T-helper 2 cell (primary cell): ENCODE measurements around the gene PDE2A.
"Not testable (repeated sequence)": the region's sequence is repeated elsewhere in the genome, so short reads cannot be mapped to it uniquely, and the experiment has no call there.

Experiments
- DNase-seq, 5 experiments: peaks; one replicate each; pipeline versions ENCODE4 v3.0.0 to v3.0.0-alpha.2; 2012 to 2022

The PDE2A gene

DNA sequence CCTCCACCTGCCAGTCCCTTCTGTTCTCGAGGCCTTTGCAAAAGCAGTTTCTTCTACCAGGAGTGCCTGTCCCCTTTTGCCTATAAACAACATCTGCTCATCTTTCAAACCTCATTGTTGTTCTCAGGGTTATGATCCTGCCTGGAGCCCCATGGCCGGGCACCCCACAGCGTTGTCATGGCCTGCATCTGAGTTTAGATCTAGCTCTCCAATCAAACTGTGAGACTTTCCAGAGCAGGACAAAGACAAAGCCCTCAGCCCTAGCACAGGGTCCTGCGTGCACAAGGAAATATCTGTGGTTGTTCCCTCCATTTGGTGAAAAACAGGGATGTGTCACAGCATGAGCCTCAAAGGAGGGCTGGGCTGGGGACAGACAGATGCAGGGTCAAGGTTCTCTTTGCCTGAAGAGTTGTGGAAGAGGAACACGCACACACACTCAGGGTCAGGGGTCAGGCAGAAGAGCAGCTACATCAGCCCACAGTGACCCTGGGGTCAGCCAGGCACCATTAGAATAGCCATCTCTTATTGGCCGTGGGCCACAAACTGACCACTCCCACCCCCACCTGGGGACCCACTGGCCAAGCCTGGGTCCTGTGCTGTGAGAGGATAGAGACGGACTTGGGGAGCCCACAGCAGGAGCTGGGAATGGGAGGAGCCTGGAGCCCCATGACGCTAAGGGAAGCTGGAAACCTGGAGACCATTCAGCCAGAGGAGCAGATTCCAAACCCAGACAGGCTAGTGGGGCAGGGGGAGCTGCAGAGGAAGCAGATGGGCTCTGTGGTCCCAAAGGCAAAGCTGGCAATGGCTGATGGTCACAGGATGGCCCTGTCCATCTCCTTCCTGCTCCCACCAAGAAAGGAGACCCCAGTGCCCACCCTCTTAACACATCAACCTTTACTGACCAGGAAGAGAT, 99.4 kb downstream of the PDE2A start:
- DNase-seq, result no peak

DNA sequence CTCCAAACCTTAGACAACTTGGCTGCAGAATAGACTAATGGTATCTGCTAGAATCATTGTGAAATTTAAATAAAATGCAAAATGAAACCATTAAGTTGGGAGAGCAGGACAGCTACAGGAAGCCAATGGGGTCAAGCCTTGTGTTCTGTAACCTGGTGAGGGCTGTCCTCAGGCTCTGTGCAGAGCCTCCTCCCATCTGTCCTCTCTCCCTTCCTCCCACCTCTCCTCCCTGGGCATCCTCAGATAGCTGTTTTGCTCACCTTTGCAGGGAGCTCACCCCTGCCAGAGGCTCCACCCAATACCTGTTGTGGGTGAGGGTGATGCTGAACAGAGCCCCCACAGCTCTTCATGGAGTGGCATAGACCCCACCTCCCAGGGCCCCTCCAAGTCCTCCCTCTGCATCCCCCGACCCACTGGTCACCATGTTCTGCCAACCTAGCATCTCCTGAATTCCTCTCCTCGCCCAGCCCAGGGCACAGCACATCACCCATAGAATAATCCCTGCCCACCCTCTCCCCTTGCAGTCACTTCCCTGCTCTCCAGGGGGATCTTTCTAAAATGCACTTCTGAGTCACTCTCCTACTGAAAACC, 100.3 kb downstream of the PDE2A start:
- DNase-seq, result no peak

DNA sequence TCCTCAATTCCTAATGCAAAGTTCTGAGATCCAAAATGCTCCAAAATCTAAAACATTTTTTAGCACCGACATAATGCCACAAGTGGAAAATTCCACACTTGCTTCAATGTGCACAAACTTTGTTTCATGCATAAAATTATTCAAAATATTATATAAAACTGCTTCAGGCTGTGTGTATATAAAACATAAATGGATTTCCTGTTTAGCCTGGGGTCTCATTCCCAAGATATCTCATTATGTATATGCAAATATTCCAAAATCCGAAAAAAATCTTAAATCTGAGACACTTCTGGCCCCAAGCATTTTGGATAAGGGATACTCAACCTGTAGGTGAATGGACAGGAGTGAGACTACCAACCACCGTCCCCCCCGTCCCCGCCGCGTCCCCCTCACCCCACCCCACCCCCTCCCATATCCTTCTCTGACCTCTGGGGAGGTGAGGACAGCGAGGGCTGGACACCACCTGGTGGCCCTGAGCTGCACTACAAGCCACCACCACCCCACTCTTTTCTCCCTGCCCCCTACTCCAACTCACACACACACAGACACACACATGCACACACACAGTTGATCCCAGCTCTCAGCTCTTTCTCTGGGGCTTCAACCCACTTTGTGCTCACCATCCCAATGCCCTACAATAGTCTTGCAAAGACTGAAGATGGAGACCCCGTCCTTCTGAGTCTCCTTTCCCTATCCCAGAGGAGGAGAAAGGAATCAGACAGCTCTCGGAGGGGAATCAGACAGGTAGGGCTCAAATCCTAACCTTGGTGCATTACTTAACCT, 101.0 kb downstream of the PDE2A start:
- peak in 2 of 5 experiments; percentile 12 to 38 for DNase-seq

DNA sequence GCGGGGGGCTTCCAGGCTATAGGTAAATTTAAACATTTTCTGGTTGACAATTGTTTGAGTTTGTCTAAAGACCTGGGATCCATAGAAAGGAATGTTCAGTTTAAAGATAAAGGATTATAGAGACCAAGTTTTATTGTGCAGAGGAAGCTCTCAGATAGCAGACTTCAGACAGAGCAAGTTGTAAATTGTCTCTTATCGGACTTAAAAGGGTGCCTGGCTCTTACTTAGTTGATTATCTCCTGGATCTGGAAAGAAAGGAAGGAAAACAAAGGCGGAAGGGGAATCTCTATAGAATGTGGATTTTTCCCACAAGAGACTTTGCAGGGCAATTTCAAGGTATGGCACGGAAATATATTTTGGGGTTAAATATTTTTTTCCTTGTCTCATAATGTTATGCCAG, 101.7 kb downstream of the PDE2A start:
- DNase-seq, result not testable (repeated sequence)

DNA sequence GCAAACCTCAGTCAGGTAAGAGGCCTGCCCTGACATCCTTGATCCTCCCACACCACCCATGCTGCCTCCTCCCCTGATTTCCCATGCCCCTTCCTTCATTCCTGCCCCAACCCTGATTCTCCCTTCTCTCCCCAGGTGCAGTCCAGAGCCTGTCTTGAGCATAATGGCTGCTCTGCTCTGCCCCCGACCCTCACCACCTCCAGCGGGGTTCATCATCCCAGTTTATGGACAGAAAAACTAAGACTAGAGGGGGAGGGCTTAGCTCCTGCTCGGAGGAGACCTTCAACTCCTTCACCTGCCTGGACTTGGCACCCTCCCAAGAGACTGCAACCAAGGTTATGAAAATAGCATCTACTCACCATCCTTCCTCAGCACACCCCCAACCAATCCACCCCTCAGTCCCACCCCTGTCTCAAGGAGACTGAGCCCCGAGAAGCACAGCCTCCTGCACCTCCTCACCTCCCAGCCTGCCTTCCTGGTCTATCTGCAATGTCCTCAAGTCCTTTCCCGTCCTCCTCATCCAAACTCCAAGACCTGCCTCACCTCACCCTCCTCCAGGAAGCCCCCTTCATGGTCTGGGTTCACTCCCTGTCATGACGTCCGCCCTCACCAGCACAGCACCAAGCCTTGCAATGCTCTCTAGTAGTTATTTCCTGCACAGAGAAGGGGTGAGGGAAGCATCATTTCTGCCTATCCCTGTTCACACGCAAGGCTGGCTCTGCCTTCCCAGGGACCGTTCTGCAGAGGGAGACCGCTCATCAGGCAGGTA, 103.1 kb downstream of the PDE2A start:
- DNase-seq, result no peak

DNA sequence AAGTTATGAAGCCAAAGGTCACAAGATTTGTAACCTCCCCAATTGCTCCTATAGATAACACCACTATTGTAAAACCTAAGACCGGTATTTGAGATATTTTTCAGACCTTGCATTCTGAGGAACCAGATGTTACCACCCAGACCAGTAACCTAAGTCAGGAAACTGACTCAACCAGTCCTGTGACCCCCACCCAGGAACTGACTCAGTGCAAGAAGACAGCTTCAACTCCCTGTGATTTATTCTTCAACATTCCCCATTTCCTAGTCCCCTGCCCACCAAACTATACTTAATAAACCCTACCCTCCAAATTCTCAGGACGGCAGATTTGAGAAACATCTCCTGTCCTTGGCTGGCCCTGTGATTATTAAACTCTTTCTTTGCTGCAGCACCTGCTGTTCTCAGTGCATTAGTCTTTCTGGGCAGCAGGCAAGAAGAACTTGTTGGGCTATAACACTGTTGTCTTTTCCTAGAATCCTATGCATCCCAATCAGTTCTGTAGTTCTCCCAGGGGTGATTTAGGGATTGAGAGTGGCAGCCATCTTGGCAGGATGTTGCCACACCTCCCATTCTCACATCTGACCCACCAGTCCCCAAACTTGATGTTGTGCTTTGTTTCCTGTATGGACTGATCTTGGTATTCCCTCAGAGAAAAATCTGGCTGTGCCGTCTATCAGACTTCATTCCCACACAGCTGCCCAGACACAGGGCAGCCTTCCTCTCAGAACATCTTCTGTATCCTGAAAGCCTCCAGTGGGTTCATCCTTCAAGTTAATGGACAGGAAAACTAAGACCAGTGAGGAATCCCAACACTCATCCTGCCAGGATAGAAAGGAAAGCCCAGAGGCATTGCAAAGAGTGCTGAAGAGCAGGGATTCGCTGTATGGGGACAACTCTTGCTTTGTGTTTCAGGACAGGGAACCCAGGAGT, 104.0 kb downstream of the PDE2A start:
- peak in 1 of 5 experiments; percentile 31 for DNase-seq

DNA sequence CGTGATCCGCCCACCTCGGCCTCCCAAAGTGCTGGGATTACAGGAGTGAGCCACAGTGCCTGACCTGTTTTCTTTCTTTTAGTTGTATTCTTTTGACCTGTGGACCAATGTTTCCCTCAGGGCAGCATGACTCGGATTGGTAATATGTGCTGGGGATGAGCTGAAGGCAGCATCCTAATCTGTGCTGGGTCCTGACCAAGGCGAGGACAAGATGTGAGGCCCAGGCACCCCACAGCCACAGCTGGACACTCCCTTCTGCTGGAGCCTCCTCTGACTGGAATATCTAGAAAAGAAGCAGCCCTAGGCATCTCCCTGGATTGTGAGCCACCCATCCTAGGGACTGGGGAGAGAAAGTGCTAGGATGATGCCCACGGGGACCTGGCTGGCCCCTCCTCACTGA, 105.4 kb downstream of the PDE2A start:
- no peak for DNase-seq

DNA sequence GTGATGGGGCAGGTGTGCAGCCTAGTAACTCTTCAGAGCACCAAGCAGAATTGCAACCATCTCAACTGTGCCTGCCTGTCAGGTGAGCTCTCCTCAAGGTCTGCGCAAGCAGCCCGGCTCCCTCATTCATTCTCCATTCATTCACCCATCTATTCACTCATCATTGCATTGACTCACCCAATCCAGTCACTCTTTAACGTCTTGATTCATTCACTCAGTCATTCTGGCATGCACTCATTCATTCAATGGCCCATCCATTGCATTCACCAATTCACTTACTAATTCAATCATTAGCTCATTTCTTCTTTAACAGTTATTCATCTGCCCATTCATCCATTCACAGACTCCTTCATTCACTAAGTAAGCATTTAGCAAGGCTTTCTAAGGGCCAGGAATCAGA, 111.8 kb downstream of the PDE2A start:
- no peak for DNase-seq

DNA sequence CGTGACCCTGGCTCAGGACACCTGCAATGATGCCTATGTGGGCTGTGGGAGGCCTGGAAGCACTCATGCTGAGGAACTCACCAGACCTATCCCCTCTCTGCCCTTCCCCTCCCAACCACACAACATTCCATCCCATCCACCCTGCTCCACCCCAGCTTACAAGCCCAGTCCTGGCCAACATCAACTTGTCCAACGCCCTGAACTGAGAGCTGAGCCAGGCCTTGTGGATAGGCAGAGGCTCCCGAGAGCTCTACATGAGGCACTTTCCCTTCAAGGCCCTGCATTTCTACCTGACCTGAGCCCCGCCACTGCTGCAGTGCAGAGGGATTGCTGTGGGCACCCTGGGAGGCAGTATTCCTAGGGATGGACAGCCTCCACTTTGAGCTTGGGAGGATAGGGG, 112.4 kb downstream of the PDE2A start:
- DNase-seq, result no peak

DNA sequence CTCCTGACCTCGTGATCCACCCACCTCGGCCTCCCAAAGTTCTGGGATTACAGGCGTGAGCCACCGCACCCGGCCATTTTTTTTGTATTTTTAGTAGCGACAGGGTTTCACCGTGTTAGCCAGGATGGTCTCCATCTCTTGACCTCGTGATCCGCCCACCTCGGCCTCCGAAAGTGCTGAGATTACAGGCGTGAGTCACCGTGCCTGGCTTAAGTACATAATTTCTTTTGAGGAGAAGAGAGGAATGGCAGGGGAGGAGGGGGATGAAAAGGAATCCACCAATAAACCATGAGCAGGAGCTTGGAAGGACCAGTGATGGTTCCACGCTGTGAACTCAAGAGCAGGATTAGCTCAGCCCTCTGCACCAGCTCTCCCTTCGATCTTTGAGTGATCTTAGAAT, 113.4 kb downstream of the PDE2A start:
- DNase-seq, result not testable (repeated sequence)

DNA sequence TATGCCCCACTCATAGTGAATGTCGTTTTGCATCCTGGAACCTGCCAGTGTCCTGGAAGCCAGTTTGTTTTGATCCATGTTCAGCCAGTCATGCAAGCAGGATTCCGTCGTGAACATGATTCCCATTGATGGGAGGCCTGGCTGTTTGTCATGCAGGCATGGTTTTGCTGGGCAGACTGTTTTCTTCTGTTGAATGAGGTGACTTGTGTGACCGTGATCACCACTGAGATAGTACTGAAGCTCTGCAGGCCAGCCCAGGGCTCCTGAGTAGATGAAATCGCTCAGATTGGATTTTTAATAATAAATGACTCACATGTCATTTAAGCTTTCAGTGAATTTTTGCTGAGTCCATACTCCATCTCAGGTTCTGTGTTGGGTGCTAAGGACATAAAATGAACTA, 117.8 kb downstream of the PDE2A start:
- DNase-seq, result no peak

DNA sequence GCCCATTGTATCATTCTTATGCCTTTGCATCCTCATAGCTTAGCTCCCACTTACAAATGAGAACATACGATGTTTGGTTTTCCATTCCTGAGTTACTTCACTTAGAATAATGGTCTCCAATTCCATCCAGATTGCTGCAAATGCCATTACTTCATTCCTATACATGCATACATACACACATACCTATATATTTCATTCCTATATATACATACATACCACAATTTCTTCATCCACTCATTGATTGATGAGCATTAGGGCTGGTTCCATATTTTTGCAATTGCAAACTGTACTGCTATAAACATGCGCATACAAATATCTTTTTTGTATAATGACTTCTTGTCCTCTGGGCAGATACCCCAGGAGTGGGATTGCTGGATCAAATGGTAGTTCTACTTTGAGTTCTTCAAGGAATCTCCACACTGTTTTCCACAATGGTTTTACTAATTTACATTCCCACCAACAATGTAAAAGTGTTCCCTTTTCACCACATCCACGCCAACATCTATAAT, 119.2 kb downstream of the PDE2A start:
- not testable (repeated sequence) for DNase-seq

DNA sequence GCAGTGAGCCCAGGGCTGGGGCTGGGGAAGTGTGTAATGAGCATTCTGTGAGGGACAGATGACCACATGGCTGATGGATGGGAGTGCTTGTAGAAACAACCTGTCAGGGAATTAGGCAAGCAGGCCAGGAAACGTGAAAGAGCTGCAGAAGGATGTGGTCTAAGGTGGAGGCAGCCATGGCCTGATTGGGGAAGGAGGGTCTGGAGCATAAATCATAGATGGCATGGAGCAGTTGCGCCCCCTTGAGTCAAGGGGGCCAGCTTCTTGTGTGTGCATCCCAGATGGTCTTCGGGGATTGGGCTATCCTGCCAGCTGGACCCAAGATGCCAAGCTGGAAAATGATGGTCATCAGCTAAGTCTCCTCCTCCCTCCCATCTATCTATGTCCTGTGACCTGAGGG, 120.5 kb downstream of the PDE2A start:
- peak in 2 of 5 experiments; percentile 31 to 74 for DNase-seq

DNA sequence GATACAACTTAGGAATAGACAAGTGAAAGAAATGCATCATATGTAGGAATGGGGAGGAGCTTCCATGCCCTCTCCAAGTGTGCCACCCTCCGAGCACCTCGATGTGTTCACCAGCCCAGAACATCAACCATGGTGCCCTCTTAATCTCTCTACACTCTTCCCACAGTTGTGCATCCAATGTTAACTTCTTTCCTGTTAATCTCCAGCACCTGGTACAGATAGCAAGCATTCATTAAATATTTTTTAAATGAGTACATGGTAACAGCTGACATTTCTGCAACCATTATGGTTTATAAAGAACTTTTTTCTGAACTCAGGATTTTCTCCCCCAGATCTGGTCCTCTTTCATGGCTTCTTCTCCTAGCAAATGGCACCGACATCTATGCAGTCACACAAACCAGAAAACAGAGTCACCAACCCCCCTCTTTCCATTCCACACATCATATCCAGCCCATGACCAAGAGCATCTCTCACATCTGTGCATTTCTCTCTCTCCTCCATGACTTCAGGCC, 121.8 kb downstream of the PDE2A start:
- no peak for DNase-seq

DNA sequence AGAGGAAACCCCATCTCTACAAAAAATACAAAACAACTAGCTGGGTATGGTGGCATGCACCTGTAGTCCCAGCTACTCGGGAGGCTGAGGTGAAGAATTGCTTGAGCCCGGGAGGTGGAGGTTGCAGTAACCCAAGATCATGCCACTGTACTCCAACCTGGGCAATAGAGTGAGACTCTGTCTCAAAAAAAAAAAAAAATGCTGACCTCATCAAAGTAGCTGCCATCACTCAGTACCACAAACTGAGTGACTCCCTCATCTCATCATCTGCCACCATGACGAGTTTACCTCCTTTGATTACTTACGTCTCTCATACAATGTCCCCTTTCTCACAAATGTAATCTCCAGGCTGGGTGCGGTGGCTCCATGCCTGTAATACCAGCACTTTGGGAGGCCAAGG, 122.7 kb downstream of the PDE2A start:
- DNase-seq, result no peak

DNA sequence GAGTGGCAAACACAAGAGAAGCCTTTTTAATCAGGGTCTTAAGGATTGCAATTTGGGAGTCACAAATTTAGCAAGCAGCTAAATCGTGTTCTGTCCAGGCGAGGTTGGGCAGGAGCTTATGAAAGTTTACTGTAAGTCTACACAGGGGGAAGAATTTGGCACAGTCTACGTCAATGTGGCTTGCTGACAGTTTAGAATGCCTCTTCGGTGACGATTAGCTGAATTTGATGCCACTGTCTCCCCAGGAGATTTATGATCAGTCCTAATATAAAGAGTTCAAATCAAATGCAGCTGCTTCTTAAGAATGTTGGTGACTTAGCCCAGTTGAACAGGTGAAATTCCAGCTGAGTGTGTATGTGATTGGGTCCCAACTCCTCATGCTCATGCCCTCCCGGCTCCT, 125.8 kb downstream of the PDE2A start:
- no peak for DNase-seq

DNA sequence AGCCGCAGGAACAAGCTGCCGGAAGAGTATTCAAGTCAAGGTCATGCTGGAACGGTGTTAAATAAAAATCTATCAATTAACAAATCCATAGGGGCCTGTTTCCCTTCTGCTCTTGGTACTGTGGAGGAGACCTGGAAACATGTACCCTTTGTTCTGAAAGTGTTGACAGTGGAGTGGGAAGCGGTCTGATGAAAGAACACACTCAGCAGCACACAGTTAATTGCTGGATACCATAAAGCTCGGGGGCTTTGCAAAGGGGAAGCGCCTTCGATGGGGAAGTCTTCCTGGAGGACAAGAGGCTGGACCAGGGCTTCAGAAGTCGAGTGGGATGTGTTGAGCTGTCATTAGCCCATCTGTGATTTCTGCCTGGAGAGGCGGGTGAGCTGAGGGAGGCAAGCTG, 127.4 kb downstream of the PDE2A start:
- no peak for DNase-seq

DNA sequence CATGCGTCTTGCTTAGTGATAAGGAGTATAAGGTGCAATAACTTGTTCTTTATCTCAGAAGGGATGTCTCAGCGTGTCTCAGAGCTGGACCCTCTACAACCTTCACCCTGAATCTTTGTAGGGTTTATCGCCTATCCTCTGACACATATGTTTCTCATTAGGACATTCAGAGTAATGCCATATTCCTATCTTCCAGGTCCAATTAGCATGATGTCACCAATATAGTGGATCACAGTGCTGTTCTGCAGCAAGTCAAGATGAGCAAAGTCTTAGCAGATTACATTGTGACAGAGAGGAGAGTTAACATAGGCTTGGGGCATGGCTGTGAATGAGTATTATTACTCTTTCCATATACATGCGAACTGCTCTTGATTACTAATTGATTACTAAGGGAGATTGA, 129.6 kb downstream of the PDE2A start:
- no peak for DNase-seq

DNA sequence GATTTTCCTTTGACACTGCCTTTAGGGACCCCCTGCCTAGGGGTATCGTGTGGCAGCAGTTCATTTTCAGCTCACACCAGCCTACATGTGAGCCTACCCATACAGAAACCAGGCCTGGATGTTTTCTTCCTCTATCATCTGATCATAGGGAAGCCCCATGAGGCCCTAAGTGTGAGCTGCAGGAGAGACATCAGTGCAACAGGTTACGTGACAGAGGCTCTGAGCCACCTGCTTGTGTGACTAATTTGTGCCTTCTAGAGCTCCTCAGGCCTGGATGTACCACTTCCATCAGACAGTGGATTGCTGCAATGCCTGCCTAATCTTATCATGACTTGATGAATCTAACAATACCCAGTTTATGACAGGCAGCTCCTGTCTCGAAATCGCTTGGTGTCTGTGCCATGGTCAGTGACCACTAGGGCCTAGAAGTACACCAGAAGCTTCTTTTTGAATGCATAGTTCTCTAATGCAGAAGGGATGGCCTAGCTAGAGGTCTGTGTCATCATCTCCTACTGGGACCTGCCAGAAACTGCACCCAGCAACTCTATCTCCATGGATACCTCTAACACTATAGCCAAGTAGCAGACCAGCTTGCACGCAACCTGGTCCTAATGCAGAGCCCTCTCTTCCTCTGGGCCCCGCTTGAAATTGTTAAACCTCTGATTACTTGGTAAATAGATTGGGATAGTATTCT, 130.2 kb downstream of the PDE2A start:
- DNase-seq, result no peak

DNA sequence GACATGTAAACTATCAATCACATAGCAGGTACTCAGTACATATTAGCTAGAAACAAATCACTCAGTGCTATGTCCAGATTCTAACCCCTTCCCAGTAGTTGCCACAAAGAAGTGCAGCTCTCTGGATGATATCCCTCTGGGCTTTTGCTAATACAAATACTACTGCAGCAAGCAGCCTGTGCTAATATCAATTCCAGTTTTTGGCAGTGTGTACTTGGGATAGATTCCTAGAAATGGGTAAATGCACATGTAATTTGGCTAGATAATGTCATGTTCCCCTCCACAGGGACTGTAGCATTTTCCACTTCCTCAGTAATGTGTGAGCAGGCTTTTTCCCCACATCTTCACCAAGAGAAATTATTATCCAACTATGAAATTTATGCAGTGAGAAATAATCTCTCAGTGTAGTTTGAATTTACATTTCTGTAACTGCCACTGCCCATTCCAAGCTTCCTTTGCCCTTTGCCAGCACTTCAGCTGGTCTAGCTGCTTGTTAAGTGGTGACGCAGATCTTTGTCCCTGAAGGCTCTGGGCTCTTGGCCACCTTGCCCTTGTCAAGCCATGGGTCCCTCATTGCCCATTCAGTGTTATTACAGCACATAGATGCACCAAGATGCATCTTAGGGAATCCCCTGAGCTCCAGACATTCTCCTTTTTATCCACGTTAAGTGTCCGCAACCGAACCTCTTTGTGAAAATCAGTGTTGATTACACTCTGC, 132.8 kb downstream of the PDE2A start:
- no peak for DNase-seq
